MV-4-11 (cell line): ENCODE data around the gene HARBI1.

Experiments
- DNase-seq: peaks from one replicate; lab custom pipeline; 2025; lab: John Stamatoyannopoulos, UW

HARBI1 gene

DNA sequence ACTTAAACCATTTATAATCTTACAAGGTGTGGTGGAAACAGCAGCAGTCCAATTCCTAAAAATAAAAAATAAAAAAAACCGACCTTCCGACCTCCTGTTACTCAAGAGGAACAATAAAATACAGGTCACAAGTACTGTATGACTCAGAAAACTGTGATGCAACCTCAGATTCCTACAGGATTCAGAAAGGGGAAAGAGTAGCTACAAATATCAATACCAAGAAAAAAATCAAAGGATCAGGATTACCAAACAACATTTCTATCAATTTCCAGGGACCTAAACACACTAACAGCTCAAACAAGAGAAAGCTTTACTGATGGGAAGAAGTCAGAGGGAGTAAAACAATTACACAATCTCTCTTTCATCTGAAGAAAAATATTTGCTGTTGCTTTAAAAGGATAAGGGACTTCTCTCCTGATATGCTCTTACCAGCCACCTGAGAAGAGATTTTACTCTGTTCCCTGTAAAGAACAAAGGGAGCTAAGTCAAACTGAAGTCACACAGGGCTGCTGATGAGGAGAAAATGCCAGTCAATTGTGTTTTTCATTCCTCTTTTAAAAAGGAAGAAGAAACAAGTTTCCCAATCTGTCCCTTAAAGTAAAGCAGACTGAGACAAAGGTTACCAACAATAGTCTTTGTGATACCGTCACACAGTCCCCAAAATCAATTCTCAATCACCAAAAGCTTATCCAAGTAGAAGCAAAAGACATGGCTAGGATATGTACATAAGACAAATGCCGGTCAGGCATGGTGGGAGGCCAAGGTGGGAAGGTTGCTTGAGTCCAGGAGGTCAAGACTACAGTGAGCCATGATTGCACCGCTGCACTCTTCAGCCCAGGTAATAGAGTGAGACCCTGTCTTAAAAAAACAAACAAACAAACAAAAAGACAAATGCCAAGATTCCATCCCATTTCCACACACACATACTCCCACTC is 62.5 kb downstream of the HARBI1 start:
- DNase-seq = peak; percentile 62

DNA sequence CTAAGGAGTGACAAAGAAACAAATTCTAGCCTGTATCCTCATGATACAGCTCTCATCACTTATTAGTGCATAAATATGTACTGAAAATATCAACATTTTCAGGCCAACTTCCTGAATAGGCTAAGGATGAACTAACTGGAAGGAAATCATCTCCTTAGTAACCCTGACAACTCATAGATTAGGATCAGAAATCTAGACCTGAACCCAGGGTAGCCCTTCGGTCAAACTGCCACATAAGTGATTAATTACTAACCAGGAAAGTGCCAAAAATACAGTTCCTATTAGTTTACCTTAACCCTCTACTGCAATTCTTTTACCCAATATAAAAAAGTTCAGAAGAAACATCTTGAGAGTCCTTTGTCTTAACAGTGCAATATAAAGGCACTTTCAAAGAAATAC is 63.2 kb downstream of the HARBI1 start:
- DNase-seq = no peak
